HepG2 (cell line): ENCODE measurements around the gene CSTPP1. TPM values are rescaled to one million over a fixed set of nuclear protein-coding genes. Genes with fewer than 3 reads are reported as not detected.

Experiments
- BCL3 ChIP-seq: sonication (generic); formaldehyde crosslinking; IDR thresholded peaks from 2 replicates; pipeline ENCODE4 v1.5.1; 2020; ENCODE audit warnings: mild to moderate bottlenecking, missing genetic modification reagents, moderate library complexity
- BRD4 ChIP-seq: sonication (generic); formaldehyde crosslinking; IDR thresholded peaks from 2 replicates; pipeline ENCODE4 v1.4.0; 2020; ENCODE audit warnings: missing genetic modification reagents
- CEBPB ChIP-seq: IDR thresholded peaks from 2 replicates; pipeline ENCODE4 v1.6.1; 2011; ENCODE audit warnings: low read depth, low read length, improper control_type of control experiment, borderline replicate concordance
- CREB3 ChIP-seq: sonication (generic); formaldehyde crosslinking; IDR thresholded peaks from 2 replicates; pipeline ENCODE4 v1.5.0; 2020; ENCODE audit warnings: missing genetic modification reagents
- CSRNP2 ChIP-seq: sonication (generic); formaldehyde crosslinking; conservative IDR thresholded peaks from 2 replicates; pipeline ENCODE4 v1.8.0; 2022; ENCODE audit warnings: low read depth, missing genetic modification reagents
- KLF13 ChIP-seq: sonication (generic); formaldehyde crosslinking; IDR thresholded peaks from 2 replicates; pipeline ENCODE4 v1.4.0; 2020; ENCODE audit warnings: mild to moderate bottlenecking, missing genetic modification reagents
- LBX2 ChIP-seq: sonication (generic); formaldehyde crosslinking; IDR thresholded peaks from 2 replicates; pipeline ENCODE4 v1.5.0; 2020; ENCODE audit warnings: missing genetic modification reagents, mild to moderate bottlenecking, borderline replicate concordance
- NFE2L2 ChIP-seq: fragments of 150-350 bp; IDR thresholded peaks from 2 replicates; pipeline ENCODE4 v1.6.1; 2014; ENCODE audit warnings: low read length
- TARDBP ChIP-seq: sonication (generic); formaldehyde crosslinking; IDR thresholded peaks from 2 replicates; pipeline ENCODE4 v1.8.0; 2022; ENCODE audit warnings: mild to moderate bottlenecking, missing genetic modification reagents
- THAP11 ChIP-seq: IDR thresholded peaks from 2 replicates; pipeline ENCODE4 v1.6.1; 2016; ENCODE audit warnings: missing biosample characterization, missing genetic modification reagents
- ZBED4 ChIP-seq: sonication (generic); formaldehyde crosslinking; IDR thresholded peaks from 2 replicates; pipeline ENCODE4 v1.4.0; 2020; ENCODE audit warnings: missing genetic modification reagents, borderline replicate concordance
- ZBTB34 ChIP-seq: sonication (generic); formaldehyde crosslinking; IDR thresholded peaks from 2 replicates; pipeline ENCODE4 v1.8.0; 2022; ENCODE audit warnings: mild to moderate bottlenecking, missing genetic modification reagents
- ZKSCAN1 ChIP-seq: fragments of 150-350 bp; IDR thresholded peaks from 2 replicates; pipeline ENCODE4 v1.6.1; 2014; ENCODE audit warnings: low read length
- ZNF180 ChIP-seq: sonication (generic); formaldehyde crosslinking; IDR thresholded peaks from 2 replicates; pipeline ENCODE4 v1.4.0; 2020; ENCODE audit warnings: low read depth, missing genetic modification reagents, borderline replicate concordance
- ZNF496 ChIP-seq: sonication (generic); formaldehyde crosslinking; IDR thresholded peaks from 2 replicates; pipeline ENCODE4 v1.8.1; 2023; ENCODE audit warnings: mild to moderate bottlenecking, moderate library complexity, missing genetic modification reagents; ENCODE audit not compliant: insufficient replicate concordance
- ZNF550 ChIP-seq: sonication (generic); formaldehyde crosslinking; IDR thresholded peaks from 2 replicates; pipeline ENCODE4 v1.4.0; 2020; ENCODE audit warnings: mild to moderate bottlenecking, missing genetic modification reagents, borderline replicate concordance
- ZNF891 ChIP-seq: sonication (generic); formaldehyde crosslinking; IDR thresholded peaks from 2 replicates; pipeline ENCODE4 v1.5.0; 2020; ENCODE audit warnings: mild to moderate bottlenecking, missing genetic modification reagents
- polyA plus RNA-seq, 8 experiments: library from polyadenylated mRNA; depleted of rRNA in 3 of 8; stranded (reverse) in 7 of 8; unstranded in 1 of 8; fragments of >200 nt; fragmentation: Illumina TruSeq in 4 of 8; extraction: Trizol in 4 of 8; gene quantifications; 2 replicates each; pipeline versions ENCODE4 v1.2.1 to v1.2.3, GENCODE V29; 2011 to 2016; ENCODE audit warnings: low read depth in 4 of 8, missing spikeins in 1 of 8, mixed read lengths in 1 of 8; ENCODE audit not compliant: insufficient read depth in 1 of 8
- total RNA-seq, 5 experiments: library from RNA; depleted of rRNA; stranded (reverse); fragments of >200 nt; fragmentation: Illumina TruSeq; extraction: Trizol; gene quantifications; 2 replicates each; pipeline ENCODE4 v1.2.3, GENCODE V29; 2016; ENCODE audit warnings: low read depth in 1 of 5

CSTPP1 gene
- total and polyA plus RNA-seq, 2 of the 13 experiments (the other 11 are each of a cell fraction or from before 2014, with no cell fraction given) = 12.3 to 14.6 TPM

- TF ChIP-seq ZBED4 (CRISPR knock-in tag) = peak; percentile 69; the same call in 1 of the 2 replicates
- TF ChIP-seq ZNF550 (CRISPR knock-in tag) = no peak
- no peak for TF ChIP-seq KLF13 (CRISPR knock-in tag)
- TF ChIP-seq CEBPB = no peak
- TF ChIP-seq ZBTB34 (CRISPR knock-in tag) = no peak
- 0 out of 2 replicates have a peak, but pooled peaks have one; percentile 15 for TF ChIP-seq TARDBP (CRISPR knock-in tag)
- TF ChIP-seq BRD4 (CRISPR knock-in tag) = no peak
- no peak for TF ChIP-seq CREB3 (CRISPR knock-in tag)
- TF ChIP-seq ZNF891 (CRISPR knock-in tag) = 0 out of 2 replicates have a peak, but pooled peaks have one; percentile 28
- TF ChIP-seq LBX2 (CRISPR knock-in tag) = no peak
- no peak for TF ChIP-seq THAP11 (CRISPR knock-in tag)
- TF ChIP-seq BCL3 = 0 out of 2 replicates have a peak, but pooled peaks have one; percentile 48
- TF ChIP-seq ZNF496 (CRISPR knock-in tag) = no peak
- no peak for TF ChIP-seq CSRNP2 (CRISPR knock-in tag)
- TF ChIP-seq ZKSCAN1 = no peak
- TF ChIP-seq ZNF180 (CRISPR knock-in tag) = no peak
- TF ChIP-seq NFE2L2 = no peak
These were observed 250.4 kb downstream of the CSTPP1 start (continued) for GRCh38 chr11:47186700-47187695.
